ENCODE results near the gene DIAPH2.
"Not testable (repeated sequence)": the region's sequence is repeated elsewhere in the genome, so short reads cannot be mapped to it uniquely, and the experiment has no call there.

DIAPH2 gene

DNA sequence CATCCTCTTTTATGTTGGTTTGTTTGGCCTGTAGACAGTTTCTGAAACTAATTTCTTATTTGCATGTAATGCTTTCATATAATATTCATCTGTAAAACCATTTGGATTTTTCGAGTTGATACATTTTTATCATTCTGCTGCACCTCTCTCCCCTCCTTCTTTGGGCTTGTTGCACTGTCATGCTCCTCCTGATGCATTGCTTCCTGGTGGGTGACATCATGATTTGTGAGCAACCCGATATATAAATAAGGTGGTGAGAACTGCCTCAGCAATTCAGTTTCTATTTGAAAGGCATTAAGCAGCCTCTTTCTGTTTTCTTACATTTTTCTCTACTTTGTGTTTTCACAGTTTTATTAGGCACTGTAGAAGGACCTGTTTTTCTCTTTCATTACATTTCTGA, 714.8 kb downstream of the DIAPH2 start:
- DNase-seq: peak; percentile 65

DNA sequence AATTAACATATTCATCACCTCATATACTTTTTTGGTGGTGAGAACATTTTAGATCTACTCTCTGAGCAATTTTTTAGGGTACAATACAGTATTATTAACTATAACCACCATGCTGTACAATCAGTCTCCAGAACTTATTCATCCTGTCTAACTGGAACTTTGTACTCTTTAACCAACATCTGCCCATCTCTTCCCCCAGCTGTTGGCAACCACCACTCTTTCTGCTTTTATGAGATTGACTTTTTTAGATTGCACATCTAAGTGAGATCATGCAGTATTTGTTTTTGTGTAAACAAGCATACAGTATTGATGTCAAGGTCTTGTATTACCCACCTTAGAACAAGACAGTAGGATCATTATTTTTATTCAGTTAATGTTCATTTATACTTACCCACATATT, 715.9 kb downstream of the DIAPH2 start:
- DNase-seq: no peak

DNA sequence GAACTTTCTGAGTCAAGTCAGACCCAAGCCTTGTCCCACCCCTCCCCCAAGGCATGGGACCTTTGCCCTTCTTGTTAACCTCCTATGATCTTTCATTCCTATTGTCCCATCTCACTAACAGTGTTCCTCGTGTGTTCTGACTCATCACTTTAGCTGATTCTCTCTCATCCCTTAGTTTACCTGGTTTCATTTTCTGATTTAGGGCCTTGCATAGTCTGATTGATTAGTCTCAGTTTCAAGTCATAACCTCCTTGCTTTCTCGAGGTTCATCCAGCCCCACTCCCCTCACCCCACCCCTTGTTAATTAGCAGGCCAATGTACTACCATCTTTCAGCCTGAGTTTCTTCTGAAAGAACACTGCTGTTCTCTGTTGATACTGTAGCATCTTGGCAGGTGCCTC, 716.5 kb downstream of the DIAPH2 start:
- no peak for DNase-seq

- no peak for DNase-seq
Observed at GRCh38 chrX:97401586-97402136, 717.0 kb downstream of the DIAPH2 start.

DNA sequence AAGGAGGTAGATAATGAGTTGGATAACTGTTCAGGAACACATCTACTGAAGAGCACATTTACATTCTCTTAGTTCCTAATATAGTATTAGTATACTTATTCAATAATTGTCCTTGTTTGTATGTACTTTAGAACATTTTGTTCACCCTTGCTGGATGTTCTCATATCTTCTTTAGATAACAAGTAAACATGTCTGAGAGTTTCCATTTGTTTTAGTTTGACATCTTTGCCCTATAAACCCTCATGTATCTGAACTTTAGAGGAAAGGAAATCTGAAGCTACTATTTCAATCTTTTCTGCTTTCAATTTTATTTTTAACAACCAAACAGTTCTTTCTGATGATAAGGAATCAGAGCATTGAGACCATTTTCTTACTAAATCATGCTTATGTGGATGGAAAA, 717.7 kb downstream of the DIAPH2 start:
- DNase-seq: no peak

DNA sequence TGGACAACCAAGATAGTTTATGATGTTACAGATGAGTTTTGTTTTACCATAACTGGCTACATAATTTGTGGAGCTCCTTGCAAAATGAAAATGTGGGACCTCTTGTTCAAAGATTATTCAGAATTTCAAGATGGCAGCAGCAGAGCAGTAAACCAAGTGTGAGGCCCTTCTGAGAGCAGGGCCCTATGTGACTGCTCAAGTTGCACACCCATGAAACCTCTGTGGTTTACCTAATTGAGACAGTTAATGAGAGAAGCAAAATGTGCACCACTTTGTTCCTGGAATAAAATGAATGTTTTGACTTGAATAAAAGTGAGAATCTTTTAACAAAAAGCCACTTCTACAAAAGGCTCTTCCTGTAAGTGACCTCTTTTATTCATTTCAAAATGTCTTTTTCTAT, 718.3 kb downstream of the DIAPH2 start:
- DNase-seq: no peak

DNA sequence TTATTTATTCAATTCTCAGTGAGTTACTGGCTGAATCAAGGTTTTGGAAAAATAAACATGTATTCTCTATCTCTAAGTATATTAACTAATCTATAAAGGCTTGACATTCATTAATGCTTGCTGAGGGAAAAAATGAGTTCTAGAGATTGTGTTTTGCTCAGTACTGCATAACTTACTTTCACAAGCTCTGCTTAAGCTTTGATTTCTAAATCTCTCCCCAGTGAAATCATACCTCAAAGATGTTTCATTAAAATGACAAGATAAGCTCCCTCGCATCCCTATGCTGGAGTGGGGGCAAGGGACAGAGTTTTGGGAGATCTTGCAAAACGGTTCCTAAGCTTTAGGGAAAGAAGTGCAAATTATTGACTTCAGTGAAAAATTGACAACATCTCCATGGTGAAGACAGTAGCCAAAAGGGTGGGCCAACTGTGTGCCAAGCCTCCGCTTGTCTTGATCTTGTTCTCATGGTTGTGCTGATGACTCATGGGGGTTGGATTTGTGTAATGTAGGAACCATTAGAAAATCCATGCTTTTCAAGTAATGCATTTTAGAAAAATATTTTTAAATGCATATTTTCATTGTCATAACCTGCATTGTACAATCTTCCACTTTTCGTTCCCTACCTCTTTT, 720.5 kb downstream of the DIAPH2 start:
- DNase-seq: no peak

DNA sequence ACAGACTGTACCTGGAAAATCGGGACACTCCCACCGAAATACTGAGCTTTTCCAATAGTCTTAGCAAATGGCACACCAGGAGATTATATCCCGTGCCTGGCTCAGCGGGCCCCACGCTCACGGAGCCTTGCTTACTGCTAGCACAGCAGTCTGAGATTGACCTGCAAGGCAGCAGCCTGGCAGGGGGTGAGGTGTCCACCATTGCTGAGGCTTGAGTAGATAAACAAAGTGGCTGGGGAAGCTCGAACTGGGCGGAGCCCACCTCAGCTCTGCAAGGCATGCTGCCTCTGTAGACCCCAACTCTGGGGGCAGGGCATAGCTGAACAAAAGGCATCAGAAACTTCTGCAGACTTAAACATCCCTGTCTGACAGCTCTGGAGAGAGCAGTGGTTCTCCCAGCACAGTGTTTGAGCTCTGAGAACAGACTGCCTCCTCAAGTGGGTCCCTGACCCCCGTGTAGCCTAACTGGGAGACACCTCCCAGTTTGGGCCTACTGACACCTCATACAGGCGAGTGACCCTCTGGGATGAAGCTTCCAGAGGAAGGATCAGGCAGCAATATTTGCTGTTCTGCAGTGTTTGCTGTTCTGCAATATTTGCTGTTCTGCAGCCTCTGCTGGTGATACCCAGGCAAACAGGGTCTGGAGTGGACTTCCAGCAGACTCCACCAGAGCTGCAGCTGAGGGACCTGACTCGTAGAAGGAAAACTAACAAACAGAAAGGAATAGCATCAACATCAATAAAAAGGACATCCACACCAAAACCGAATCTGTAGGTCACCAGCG, 725.2 kb downstream of the DIAPH2 start:
- DNase-seq: not testable (repeated sequence)

DNA sequence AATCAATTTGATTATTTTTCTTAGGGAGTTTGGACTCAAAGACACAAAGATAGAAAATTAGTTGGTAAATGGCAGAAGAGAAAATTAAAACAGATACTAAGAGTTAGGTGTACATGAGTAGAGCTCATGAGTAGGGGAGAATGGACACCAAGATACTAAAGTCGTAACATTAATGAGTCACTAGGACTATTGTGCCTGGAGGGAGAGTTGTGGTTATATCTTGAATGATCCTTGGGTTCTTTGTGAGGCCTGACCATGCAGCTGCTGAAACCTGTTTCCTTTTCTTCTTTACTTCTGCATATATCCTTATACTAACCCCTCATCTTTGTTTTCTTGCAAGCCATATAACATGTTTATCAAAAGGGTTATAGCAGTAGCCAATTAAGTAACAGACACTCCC, 731.8 kb downstream of the DIAPH2 start:
- DNase-seq: no peak

DNA sequence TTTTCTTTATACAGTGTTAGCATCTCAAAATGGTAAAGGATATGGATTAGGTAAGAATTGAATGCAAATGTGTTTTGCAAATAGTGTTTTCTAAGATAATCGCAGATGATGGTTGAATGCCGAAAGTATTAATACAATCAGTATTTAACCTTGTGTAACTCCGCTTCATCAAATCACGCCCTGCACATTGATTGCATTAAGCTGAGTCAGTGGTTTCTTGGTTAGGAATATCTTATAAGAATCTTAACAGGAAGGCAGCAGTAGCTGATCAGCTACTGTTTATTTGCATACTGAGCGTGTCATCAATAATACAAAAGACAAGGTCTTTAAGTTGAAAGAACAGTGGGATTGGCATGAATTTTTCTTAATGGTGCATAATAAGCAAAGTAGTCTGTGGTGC, 744.5 kb downstream of the DIAPH2 start:
- DNase-seq: no peak

- DNase-seq: no peak
Observed at GRCh38 chrX:97431281-97431680, 746.6 kb downstream of the DIAPH2 start.

GRCh38 chrX:97446298-97446882, 761.7 kb downstream of the DIAPH2 start:
- DNase-seq: no peak

DNA sequence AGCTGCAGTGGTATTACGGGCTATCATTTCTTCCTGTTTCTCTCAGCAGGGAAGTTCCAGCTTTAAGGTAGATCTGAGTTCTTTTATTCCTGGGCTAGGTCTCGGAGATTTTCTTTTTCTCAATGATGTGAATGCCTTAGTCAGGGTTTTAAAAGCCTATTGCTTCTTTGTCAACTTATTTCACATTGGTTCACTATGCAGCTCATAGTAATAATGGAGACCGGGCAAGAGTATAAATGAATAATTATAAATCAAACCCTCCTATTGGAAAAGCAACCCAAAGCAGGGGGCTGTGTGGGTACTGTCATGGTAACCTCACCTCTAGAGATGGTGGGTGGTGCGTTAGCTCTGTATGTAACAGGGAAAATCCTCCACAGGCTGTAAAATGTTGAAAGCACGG, 762.7 kb downstream of the DIAPH2 start:
- no peak for DNase-seq

- no peak for DNase-seq
Observed at GRCh38 chrX:97452283-97452682, 767.6 kb downstream of the DIAPH2 start.

- no peak for DNase-seq
Observed at GRCh38 chrX:97461763-97462162, 777.1 kb downstream of the DIAPH2 start.

GRCh38 chrX:97471071-97471470, 786.4 kb downstream of the DIAPH2 start:
- DNase-seq: no peak

DNA sequence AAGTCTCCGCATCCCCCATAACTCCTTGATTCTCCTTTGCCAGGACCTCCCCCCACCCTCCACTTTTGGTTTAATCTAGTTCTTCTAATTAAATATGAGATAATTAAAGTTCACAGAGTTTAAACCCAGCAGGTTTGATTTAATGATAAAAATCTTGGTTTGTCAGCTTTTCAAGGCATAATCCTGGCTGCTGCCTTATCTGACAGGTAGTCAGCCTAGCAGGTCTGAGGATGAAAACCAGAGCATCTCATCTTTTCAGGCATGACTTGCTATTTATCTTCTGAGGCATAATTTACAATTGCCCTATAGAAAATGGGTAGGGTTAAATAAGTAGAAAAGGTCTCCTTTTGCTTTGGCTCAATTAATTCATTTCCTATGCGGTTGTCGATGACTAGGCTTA, 790.3 kb downstream of the DIAPH2 start:
- no peak for DNase-seq

DNA sequence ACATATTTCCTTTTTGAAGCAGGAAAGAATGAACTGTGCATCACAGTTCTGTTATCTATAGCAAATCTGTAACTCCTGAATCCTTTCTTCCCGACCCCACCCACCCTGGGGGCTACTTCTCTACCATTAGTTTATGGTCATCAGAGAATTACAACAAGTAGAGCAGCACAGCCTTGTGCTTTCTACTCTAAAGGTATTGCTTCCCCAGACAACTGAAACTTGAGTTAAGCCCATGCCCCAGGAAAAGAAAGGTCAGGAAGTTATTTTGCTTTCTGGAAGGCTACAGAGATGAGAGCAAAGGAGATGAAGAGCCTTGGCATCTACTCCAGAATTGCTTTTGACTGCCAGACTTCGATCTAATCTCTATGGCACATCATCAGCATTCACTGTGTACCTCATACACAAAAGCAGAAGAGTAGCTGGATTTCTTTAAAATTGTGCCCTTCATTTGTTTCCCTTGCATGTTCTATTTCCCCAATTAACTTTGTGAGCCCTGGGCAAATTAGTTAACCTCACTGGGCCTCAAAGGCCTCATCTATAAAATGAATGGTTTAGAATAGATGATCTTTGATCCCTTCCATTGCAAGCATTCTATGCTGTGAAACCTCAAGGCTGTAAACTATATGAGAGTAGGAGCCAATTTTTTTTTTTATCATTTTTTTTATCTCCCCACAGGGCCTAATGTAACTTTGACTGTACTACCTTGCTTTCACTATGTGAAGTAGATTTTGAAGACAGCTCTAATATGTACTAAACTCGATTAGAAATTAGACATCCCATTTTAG, 794.7 kb downstream of the DIAPH2 start:
- DNase-seq: no peak

DNA sequence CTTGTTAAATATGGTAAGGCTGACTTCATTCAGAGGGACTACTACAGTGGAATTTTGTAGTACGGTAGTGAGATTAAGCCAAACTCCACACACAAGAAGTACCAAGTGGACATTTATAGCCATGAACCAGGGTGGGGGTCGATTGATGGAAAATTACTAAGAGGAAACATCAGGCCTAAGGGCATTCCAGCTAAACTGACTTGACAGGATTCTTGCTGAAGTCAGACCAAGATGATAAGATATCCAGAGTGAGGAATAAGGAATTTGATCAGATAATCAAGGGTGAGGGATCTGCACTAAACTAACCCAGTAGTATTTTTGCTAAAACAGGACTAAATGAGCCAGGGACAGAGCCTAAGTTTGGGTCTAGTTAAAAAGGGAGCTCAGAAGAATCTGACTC, 796.6 kb downstream of the DIAPH2 start:
- DNase-seq: no peak

DNA sequence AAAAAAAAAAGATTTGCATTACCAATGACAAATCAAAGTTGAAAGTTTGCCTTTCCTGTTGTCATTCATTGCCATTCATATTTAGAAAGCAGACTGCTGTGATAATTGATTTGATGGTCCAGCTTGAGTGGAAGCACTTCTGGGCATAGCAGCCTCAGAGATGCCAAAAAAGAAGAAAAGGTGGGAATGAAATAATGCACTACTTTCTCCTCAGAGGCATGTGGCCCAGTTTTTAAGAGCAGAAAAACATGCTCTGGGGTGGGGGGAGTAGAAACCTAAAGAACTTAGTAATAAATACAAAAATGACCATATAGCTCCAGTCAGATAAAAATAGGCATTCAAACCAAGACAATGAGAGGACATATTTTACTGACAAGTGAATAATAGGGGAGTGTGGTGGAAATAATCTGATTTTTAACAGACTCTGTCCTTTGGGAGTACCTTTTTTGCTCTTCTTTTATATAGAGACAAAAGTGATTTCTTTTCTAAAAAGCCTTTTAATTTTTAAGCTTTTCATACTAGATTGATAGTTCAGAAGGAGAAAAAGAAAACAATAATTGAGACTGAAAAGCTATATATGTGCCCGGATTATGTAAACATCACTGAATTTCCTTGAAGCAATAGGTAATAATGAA, 798.1 kb downstream of the DIAPH2 start:
- DNase-seq: no peak

GRCh38 chrX:97490656-97491055, 806.0 kb downstream of the DIAPH2 start:
- DNase-seq: no peak

DNA sequence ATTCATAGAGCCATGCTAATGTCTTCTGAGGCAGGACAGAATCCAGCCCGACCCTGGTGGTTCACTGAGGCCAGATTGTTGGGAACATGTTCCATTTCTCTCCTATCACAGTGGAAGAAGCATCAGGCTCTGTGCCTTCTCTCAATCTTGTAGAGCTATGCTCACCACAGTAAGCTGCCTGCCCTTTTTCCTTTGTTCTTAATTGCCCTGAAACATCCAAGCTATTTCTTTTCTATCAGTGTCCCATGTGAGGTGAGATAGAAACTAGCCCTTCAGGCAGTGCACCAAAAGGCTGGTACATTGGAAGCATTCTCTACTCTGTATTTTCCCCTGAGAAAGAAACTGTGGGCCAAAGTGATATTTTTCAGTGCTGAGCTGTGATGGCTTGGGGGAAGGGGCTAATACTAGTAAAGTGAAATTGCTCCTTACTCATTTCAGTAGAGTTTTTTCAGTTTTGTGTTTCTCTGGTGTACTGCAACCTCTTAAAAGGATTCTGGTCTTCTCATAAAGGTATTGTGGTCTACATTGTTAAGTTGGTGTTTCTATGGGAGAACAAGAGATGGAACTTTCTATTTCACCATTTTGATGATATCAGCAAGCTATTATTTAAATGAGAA, 810.2 kb downstream of the DIAPH2 start:
- DNase-seq: no peak
